Common myeloid progenitor, CD34-positive (primary cell): ENCODE measurements around the gene AGPAT3.

Experiments
- CTCF ChIA-PET: fragments of 350-600 bp; sonication (Branson Sonifier 250); formaldehyde crosslinking; loops from one replicate; lab custom pipeline; 2021; ENCODE audit warnings: antibody characterized with exemption; lab: Charles Lee
- POLR2A ChIA-PET: fragments of 350-600 bp; sonication (Branson Sonifier 250); formaldehyde crosslinking; loops from one replicate; lab custom pipeline; 2021; ENCODE audit warnings: antibody characterized with exemption; lab: Charles Lee
- DNase-seq, 3 donors: peaks; one replicate each; pipeline versions ENCODE4 v3.0.0 to v3.0.0-alpha.2; 2013
- H3K27ac ChIP-seq, 2 experiments: 1 replicate in 1 of 2; 2 replicates in 1 of 2; pipeline ENCODE4 v1.7.0; 2013; ENCODE audit warnings: inconsistent platforms in 2 of 2, low read length in 2 of 2, mild to moderate bottlenecking in 2 of 2, low read depth in 1 of 2, moderate library complexity in 1 of 2; ENCODE audit not compliant: severe bottlenecking in 2 of 2, insufficient read depth in 1 of 2, poor library complexity in 1 of 2
- H3K27me3 ChIP-seq, 5 experiments: replicated peaks in 2 of 5; 1 replicate in 3 of 5; 2 replicates in 2 of 5; pipeline versions ENCODE4 v1.6.1 to v1.7.0; 2013; ENCODE audit warnings: low read length in 4 of 5, mild to moderate bottlenecking in 2 of 5, moderate library complexity in 2 of 5, inconsistent platforms in 1 of 5; ENCODE audit not compliant: insufficient read depth in 5 of 5, control insufficient read depth in 4 of 5
- H3K36me3 ChIP-seq, 4 experiments: 1 replicate in 2 of 4; 2 replicates in 2 of 4; pipeline versions ENCODE4 v1.6.1 to v1.7.0; 2013; ENCODE audit warnings: low read length in 3 of 4, control low read depth in 1 of 4, mild to moderate bottlenecking in 1 of 4; ENCODE audit not compliant: control insufficient read depth in 4 of 4, insufficient read depth in 4 of 4
- H3K4me1 ChIP-seq, 4 experiments: 1 replicate in 3 of 4; 2 replicates in 1 of 4; pipeline versions ENCODE4 v1.6.1 to v1.7.1; 2013; ENCODE audit warnings: low read length in 3 of 4, mild to moderate bottlenecking in 3 of 4, control low read depth in 1 of 4, inconsistent platforms in 1 of 4, moderate library complexity in 1 of 4; ENCODE audit not compliant: control insufficient read depth in 4 of 4, insufficient read depth in 4 of 4; ENCODE audit errors: control extremely low read depth in 1 of 4
- H3K4me3 ChIP-seq, 7 experiments: 1 replicate in 4 of 7; 2 replicates in 3 of 7; pipeline versions ENCODE4 v1.5.1 to v1.7.0; 2013; ENCODE audit warnings: mild to moderate bottlenecking in 7 of 7, low read length in 6 of 7, moderate library complexity in 6 of 7, inconsistent platforms in 2 of 7, low read depth in 2 of 7, control low read depth in 1 of 7; ENCODE audit not compliant: insufficient read depth in 4 of 7, control insufficient read depth in 1 of 7; ENCODE audit errors: extremely low read depth in 1 of 7
- H3K9me3 ChIP-seq, 5 experiments: 1 replicate in 4 of 5; 2 replicates in 1 of 5; pipeline versions ENCODE4 v1.6.1 to v1.7.1; 2013; ENCODE audit warnings: low read length in 4 of 5, mild to moderate bottlenecking in 2 of 5, inconsistent platforms in 1 of 5, low read depth in 1 of 5, moderate library complexity in 1 of 5; ENCODE audit not compliant: control insufficient read depth in 4 of 5, insufficient read depth in 2 of 5; ENCODE audit errors: control extremely low read depth in 1 of 5
- WGBS: methylation state at CpG from one replicate; pipeline ENCODE4 v1.1.5; 2013; ENCODE audit not compliant: insufficient coverage; 5-methylcytosine and 5-hydroxymethylcytosine counted together

AGPAT3 gene

DNA sequence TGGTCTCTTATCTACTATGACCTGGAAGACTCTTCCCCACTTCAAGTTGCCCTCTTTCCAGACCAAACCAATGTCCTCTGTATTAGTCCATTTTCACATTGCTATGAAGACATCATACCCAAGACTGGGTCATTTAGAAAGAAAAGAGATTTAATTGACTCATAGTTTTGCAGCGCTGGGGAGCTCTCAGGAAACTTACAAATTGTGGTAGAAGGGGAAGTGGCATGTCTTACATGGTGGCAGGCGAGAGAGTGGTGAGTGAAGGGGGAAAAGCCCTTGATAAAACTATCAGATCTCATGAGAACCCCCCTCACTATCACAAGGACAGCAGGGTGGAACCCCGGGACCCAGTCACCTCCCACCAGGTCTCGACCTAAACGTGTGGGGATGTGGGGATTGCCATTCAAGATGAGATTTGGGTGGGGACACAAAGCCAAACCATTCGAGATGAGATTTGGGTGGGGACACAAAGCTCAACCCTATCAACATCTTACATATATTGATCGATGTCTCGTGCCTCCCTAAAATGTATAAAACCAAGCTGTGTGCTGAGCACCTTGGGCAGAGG is 14.2 kb upstream of the AGPAT3 start:
- no peaks in the 10 kb centered on the region for H3K27me3 ChIP-seq

DNA sequence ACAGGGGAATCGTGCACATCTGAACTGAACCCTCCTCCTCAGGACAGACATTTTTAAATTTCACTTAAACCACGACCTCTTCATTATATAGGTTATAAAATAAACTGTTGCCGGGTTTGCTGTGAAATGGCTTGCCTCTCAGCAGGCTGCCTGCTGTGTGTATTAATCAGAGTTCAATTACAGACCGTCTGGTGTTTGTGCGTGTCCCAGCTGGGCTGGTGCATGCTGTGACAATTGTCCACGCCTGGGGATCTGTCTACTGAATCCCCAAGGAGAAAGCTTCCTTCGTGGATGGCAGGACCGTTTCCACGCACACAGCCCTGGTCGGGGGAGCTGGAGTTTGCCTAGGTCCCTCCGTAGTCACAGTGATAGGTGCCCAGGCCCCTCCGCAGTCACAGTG is 13.4 kb upstream of the AGPAT3 start:
- Histone ChIP-seq H3K9me3 (peaks cover 2 to 13% (median 4%) of the 10 kb centered on the region in 5 experiments), H3K4me1 (peaks cover 0 to 21% (median 13%) of the 10 kb centered on the region in 4 experiments), H3K36me3 (no peaks in the 10 kb centered on the region), H3K27me3 (no peaks in the 10 kb centered on the region), H3K4me3 (no peak overlapping the region), H3K27ac (no peak overlapping the region)
- no peak for DNase-seq
- WGBS = 96% methylated on average over 10 of the region's 12 CpGs
- ChIA-PET CTCF (interaction anchor here (1.0 to 1.5 kb wide), 2 partner anchors 15 to 17 kb away, joined by 3 to 4 read pairs; no protein-coding TSS in a partner anchor), POLR2A (no interaction called here)

More for the DNA sequence above, 14.2 kb upstream of the AGPAT3 start:
- peak in 2 of 3 donors; percentile 47 to 64 for DNase-seq
- no peak overlapping the region for H3K27ac ChIP-seq
- POLR2A ChIA-PET = no interaction called here
- H3K4me3 ChIP-seq = no peak overlapping the region
- 83% methylated on average over 3 of the region's 8 CpGs for WGBS
- H3K36me3 ChIP-seq = no peaks in the 10 kb centered on the region
- H3K4me1 ChIP-seq = peaks cover 0 to 18% (median 13%) of the 10 kb centered on the region in 4 experiments
- CTCF ChIA-PET = interaction anchor here (1.0 kb wide), 1 partner anchor 17 kb away, joined by 3 read pairs; no protein-coding TSS in a partner anchor
- H3K9me3 ChIP-seq = peaks cover 2 to 13% (median 4%) of the 10 kb centered on the region in 5 experiments

DNA sequence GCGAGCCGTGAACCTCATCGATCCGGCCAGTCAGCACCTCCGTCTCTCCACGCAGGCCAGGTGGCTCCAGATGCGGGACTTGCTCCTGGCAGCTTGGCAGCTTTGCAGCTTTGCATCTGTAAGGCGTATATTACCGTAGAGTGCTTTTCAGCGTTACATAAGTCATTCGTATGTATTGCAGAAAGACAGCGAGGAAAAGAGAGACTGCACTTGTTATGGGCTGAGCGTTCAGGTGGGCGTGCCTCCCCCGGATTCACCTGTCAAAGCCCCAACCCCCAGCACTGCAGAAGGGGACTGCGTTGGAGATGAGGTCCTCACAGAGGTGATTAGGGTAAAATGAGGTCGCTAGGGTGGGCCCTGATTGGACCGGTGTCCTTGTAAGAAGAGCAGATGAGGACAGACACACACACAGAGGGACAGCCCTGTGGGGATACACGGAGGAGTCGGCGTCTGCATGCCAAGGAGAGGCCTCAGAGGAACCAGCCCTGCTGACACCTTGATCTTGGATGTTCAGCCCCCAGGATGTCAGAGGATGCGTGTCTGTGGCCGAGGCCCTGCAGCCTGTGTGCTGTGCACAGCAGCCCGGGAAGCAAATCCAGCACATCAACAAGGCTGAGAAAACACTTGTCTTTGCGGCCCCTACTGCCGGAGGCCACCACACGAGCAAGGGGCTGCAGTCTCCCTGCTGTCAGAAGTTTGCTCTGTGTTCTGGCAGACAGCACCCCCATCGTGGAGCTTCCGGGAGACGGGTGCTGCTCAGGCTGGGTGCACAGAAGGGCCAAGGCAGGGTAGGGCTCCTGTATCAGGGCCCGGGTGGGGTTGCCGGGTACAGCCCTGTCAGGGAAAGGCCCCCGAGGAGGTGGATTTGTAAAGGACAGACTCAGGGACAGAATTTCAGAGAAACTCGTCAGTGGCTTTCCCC is 10.9 kb upstream of the AGPAT3 start:
- peaks cover 0 to 21% (median 13%) of the 10 kb centered on the region in 4 experiments for H3K4me1 ChIP-seq
- no peaks in the 10 kb centered on the region for H3K36me3 ChIP-seq
- peak overlapping the region in 1 of 2 experiments; percentile 83 for H3K27ac ChIP-seq
- peaks cover 2 to 8% (median 4%) of the 10 kb centered on the region in 5 experiments for H3K9me3 ChIP-seq
- CTCF ChIA-PET = interaction anchor here (1.5 kb wide), 1 partner anchor 19 kb away, joined by 4 read pairs; no protein-coding TSS in a partner anchor
- POLR2A ChIA-PET = no interaction called here
- WGBS = 94% methylated on average over 31 of the region's 34 CpGs
- no peak overlapping the region for H3K4me3 ChIP-seq
- no peak for DNase-seq
- no peaks in the 10 kb centered on the region for H3K27me3 ChIP-seq

GRCh38 chr21:43854773-43855633 is 10.0 kb upstream of the AGPAT3 start:
- no peaks in the 10 kb centered on the region for H3K36me3 ChIP-seq
- H3K4me3 ChIP-seq = no peak overlapping the region
- peak overlapping the region in 1 of 2 experiments; percentile 83 for H3K27ac ChIP-seq
- ChIA-PET POLR2A (interaction anchor here (0.6 kb wide), 1 partner anchor 29 kb away, joined by 3 read pairs; no protein-coding TSS in a partner anchor), CTCF (interaction anchor here (0.7 kb wide), 1 partner anchor 49 kb away, joined by 3 read pairs; no protein-coding TSS in a partner anchor)
- 30% methylated on average over 10 of the region's 26 CpGs for WGBS
- peak in 2 of 3 donors; percentile 74 to 80 for DNase-seq
- H3K27me3 ChIP-seq = no peaks in the 10 kb centered on the region
- peaks cover 0 to 21% (median 12%) of the 10 kb centered on the region in 4 experiments for H3K4me1 ChIP-seq
- peaks cover 2 to 8% (median 4%) of the 10 kb centered on the region in 5 experiments for H3K9me3 ChIP-seq

DNA sequence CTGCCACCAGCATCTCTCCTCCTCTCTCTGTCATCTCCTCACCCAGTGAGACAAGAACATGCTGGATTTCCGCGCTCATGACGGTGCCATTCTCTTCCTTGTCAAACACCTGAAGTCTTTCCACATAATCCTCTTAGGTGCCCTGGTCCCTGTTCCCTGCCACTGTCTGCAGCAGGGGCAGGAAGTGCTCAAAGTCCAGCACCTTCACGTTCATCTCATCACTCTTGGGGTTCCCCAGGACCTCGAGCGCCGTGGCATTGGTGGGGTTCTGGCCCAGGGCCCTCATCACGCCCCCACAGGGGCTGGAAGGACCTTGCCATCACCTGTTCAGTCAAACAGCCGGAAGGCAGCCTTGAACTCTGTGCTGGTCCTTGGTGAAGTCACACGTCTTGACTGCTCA is 9.1 kb upstream of the AGPAT3 start:
- Histone ChIP-seq H3K36me3 (no peaks in the 10 kb centered on the region), H3K27ac (no peak overlapping the region), H3K27me3 (no peaks in the 10 kb centered on the region), H3K4me3 (no peak overlapping the region), H3K4me1 (peaks cover 0 to 21% (median 12%) of the 10 kb centered on the region in 4 experiments), H3K9me3 (peaks cover under 1 to 5% (median 2%) of the 10 kb centered on the region in 5 experiments)
- DNase-seq = no peak
- ChIA-PET POLR2A (no interaction called here), CTCF (interaction anchor here (0.7 kb wide), 1 partner anchor 50 kb away, joined by 3 read pairs; no protein-coding TSS in a partner anchor)
- WGBS = 93% methylated on average over 8 of the region's 10 CpGs

- no peak for DNase-seq
- 94% methylated on average over 24 of the region's 26 CpGs for WGBS
- ChIA-PET POLR2A (no interaction called here), CTCF (interaction anchor here (1.3 to 1.6 kb wide), 2 partner anchors 42 to 126 kb away, joined by 3 to 4 read pairs; no protein-coding TSS in a partner anchor)
- Histone ChIP-seq H3K4me1 (peaks cover 0 to 22% (median 13%) of the 10 kb centered on the region in 4 experiments), H3K9me3 (no peaks in the 10 kb centered on the region), H3K36me3 (no peaks in the 10 kb centered on the region), H3K4me3 (no peak overlapping the region), H3K27me3 (no peaks in the 10 kb centered on the region), H3K27ac (no peak overlapping the region)
Observed at GRCh38 chr21:43858806-43859648, 6.0 kb upstream of the AGPAT3 start.
